Neutrophil (primary cell): ENCODE results near the gene TNFSF8.

ENCODE experiments used
- H3K27ac ChIP-seq: fragments of 200-600 bp; sonication (generic); 2 replicates; pipeline ENCODE4 v1.5.1; 2016; ENCODE audit warnings: mild to moderate bottlenecking, moderate library complexity
- H3K27me3 ChIP-seq: fragments of 200-600 bp; sonication (generic); 2 replicates; pipeline ENCODE4 v1.6.0; 2016; ENCODE audit warnings: mild to moderate bottlenecking
- H3K36me3 ChIP-seq: fragments of 200-600 bp; sonication (generic); 2 replicates; pipeline ENCODE4 v1.5.1; 2017
- H3K4me1 ChIP-seq, 2 experiments: fragments of 200-600 bp in 1 of 2; sonication (generic) in 1 of 2; 1 replicate in 1 of 2; 2 replicates in 1 of 2; pipeline versions ENCODE4 v1.5.1 to v1.6.1; 2013 to 2016; ENCODE audit warnings: low read depth in 1 of 2, low read length in 1 of 2, mild to moderate bottlenecking in 1 of 2, moderate library complexity in 1 of 2; ENCODE audit not compliant: control insufficient read depth in 1 of 2, insufficient read depth in 1 of 2
- H3K4me3 ChIP-seq, 2 experiments: fragments of 200-600 bp in 1 of 2; sonication (generic) in 1 of 2; 1 replicate in 1 of 2; 2 replicates in 1 of 2; pipeline ENCODE4 v1.5.1; 2013 to 2016; ENCODE audit warnings: low read depth in 1 of 2, low read length in 1 of 2, mild to moderate bottlenecking in 1 of 2, moderate library complexity in 1 of 2
- H3K9me3 ChIP-seq: fragments of 200-600 bp; sonication (generic); 2 replicates; pipeline ENCODE4 v1.5.1; 2016
- TF ChIP-seq, protein P1 (sequence below): fragments of 200-600 bp; sonication (generic); IDR thresholded peaks from 2 replicates; pipeline ENCODE4 v1.5.1; 2016; ENCODE audit warnings: antibody characterized with exemption

TNFSF8 gene

GRCh38 chr9:114911167-114911821, 19.1 kb downstream of the TNFSF8 start:
- Histone ChIP-seq H3K9me3 (no peaks in the 10 kb centered on the region), H3K4me1 (peaks cover 0 to 6% of the 10 kb centered on the region in 2 experiments), H3K27me3 (no peaks in the 10 kb centered on the region), H3K4me3 (no peak overlapping the region), H3K36me3 (peaks cover 29% of the 10 kb centered on the region), H3K27ac (no peak overlapping the region)
- TF ChIP-seq, protein P1, sequence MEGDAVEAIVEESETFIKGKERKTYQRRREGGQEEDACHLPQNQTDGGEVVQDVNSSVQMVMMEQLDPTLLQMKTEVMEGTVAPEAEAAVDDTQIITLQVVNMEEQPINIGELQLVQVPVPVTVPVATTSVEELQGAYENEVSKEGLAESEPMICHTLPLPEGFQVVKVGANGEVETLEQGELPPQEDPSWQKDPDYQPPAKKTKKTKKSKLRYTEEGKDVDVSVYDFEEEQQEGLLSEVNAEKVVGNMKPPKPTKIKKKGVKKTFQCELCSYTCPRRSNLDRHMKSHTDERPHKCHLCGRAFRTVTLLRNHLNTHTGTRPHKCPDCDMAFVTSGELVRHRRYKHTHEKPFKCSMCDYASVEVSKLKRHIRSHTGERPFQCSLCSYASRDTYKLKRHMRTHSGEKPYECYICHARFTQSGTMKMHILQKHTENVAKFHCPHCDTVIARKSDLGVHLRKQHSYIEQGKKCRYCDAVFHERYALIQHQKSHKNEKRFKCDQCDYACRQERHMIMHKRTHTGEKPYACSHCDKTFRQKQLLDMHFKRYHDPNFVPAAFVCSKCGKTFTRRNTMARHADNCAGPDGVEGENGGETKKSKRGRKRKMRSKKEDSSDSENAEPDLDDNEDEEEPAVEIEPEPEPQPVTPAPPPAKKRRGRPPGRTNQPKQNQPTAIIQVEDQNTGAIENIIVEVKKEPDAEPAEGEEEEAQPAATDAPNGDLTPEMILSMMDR = peak; percentile 48

- Histone ChIP-seq H3K4me3 (no peak overlapping the region), H3K27me3 (no peaks in the 10 kb centered on the region), H3K27ac (peak overlapping the region; percentile 2), H3K4me1 (peaks cover 0 to 6% of the 10 kb centered on the region in 2 experiments), H3K9me3 (no peaks in the 10 kb centered on the region), H3K36me3 (peaks cover 22% of the 10 kb centered on the region)
- TF ChIP-seq, protein P1 = no peak
These were observed 19.9 kb downstream of the TNFSF8 start for GRCh38 chr9:114910541-114910940.

- H3K36me3 ChIP-seq = peaks cover 27% of the 10 kb centered on the region
- no peaks in the 10 kb centered on the region for H3K27me3 ChIP-seq
- no peaks in the 10 kb centered on the region for H3K9me3 ChIP-seq
- H3K27ac ChIP-seq = no peak overlapping the region
- peaks cover 0 to 6% of the 10 kb centered on the region in 2 experiments for H3K4me1 ChIP-seq
- no peak overlapping the region for H3K4me3 ChIP-seq
- TF ChIP-seq, protein P1 = no peak
These were observed 20.7 kb downstream of the TNFSF8 start for GRCh38 chr9:114909661-114910060.

DNA sequence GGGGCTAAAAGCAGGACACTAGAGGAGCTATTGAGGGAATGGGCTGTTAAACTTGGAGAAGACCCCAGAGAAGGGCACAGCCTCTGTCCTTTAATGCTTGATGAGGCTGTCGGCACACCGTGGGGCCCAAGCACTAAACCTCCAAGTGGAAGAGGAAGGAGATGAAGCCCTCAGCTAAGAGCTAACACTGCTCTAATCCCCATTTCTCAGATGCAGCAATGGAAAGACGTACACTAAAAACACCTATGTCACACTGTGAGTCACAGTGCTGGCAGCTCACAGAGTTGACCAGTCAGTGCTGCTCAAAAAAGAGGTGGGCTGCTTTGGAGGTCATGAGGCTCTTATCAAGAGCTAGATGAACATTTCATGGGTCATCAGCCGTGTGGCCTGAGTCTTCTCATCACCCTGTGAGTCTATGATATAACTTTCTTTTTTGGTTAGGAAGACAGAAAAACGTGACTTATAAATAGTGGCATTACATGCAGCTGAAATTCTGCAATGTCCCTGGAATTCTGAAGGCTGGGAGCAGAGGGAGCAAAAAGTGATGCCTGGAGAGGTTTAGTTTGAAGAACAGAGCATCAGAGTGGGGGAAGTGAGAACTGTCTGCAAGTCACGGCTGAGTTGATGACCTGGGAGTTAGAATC, 21.5 kb downstream of the TNFSF8 start:
- Histone ChIP-seq H3K36me3 (peaks cover 35% of the 10 kb centered on the region), H3K4me3 (no peak overlapping the region), H3K9me3 (no peaks in the 10 kb centered on the region), H3K4me1 (peaks cover 0 to 6% of the 10 kb centered on the region in 2 experiments), H3K27ac (peak overlapping the region; percentile 18), H3K27me3 (no peaks in the 10 kb centered on the region)
- TF ChIP-seq, protein P1 = no peak

GRCh38 chr9:114908104-114908622, 22.2 kb downstream of the TNFSF8 start:
- TF ChIP-seq, protein P1 = no peak
- Histone ChIP-seq H3K4me1 (peaks cover 0 to 11% of the 10 kb centered on the region in 2 experiments), H3K27me3 (no peaks in the 10 kb centered on the region), H3K4me3 (no peak overlapping the region), H3K9me3 (no peaks in the 10 kb centered on the region), H3K36me3 (peaks cover 38% of the 10 kb centered on the region), H3K27ac (no peak overlapping the region)
